GM19395 (cell line): ENCODE data around the gene TRIM41.
"Not testable (repeated sequence)": the region's sequence is repeated elsewhere in the genome, so short reads cannot be mapped to it uniquely, and the experiment has no call there.

ENCODE experiments used
- ATAC-seq: cut with Tn5 transposase; IDR thresholded peaks from one replicate; pipeline ENCODE4 v1.9.1; 2021; ENCODE audit warnings: mild to moderate bottlenecking, moderate library complexity; ENCODE audit not compliant: unreplicated experiment

Gene TRIM41

GRCh38 chr5:181223058-181223728, at the start of gene TRIM41:
Gene TRIM41 (plus strand): TSS chr5:181223281. CDS start chr5:181224000, 719 bp downstream.
- peak; percentile 70 for ATAC-seq

GRCh38 chr5:181173420-181174342, 49.4 kb upstream of the TRIM41 start:
- peak; percentile 73 for ATAC-seq

- no peak for ATAC-seq
Observed at GRCh38 chr5:181176254-181176952, 46.7 kb upstream of the TRIM41 start.

GRCh38 chr5:181177559-181177958, 45.5 kb upstream of the TRIM41 start:
- not testable (repeated sequence) for ATAC-seq

GRCh38 chr5:181181650-181182565, 41.2 kb upstream of the TRIM41 start:
- peak; percentile 50 for ATAC-seq

GRCh38 chr5:181182651-181183050, 40.4 kb upstream of the TRIM41 start:
- ATAC-seq: no peak

- ATAC-seq: no peak
Observed at GRCh38 chr5:181184845-181185216, 38.2 kb upstream of the TRIM41 start.

- ATAC-seq: no peak
Observed at GRCh38 chr5:181185560-181185959, 37.5 kb upstream of the TRIM41 start.

- no peak for ATAC-seq
Observed at GRCh38 chr5:181186022-181186421, 37.1 kb upstream of the TRIM41 start.

GRCh38 chr5:181186986-181187499, 36.0 kb upstream of the TRIM41 start:
- ATAC-seq: no peak

- no peak for ATAC-seq
Observed at GRCh38 chr5:181187500-181188213, 35.4 kb upstream of the TRIM41 start.

- ATAC-seq: no peak
Observed at GRCh38 chr5:181188700-181189362, 34.2 kb upstream of the TRIM41 start.

- ATAC-seq: no peak
Observed at GRCh38 chr5:181189363-181189961, 33.6 kb upstream of the TRIM41 start.

GRCh38 chr5:181189962-181190710, 32.9 kb upstream of the TRIM41 start:
- no peak for ATAC-seq

- ATAC-seq: peak; percentile 17
Observed at GRCh38 chr5:181190711-181191525, 32.2 kb upstream of the TRIM41 start.

GRCh38 chr5:181191526-181192336, 31.4 kb upstream of the TRIM41 start:
- peak; percentile 59 for ATAC-seq
